ENCODE data around the gene CLSTN2. TPM values are rescaled to one million over a fixed set of nuclear protein-coding genes. Genes with fewer than 3 reads are reported as not detected.

Gene CLSTN2
- total RNA-seq, 2 donors from 2014 or later = 0.82 to 1.3 TPM

- Histone ChIP-seq H3K27ac (no peak overlapping the region), H3K36me3 (no peaks in the 10 kb centered on the region), H3K4me3 (no peak overlapping the region), H3K9me3 (no peaks in the 10 kb centered on the region), H3K4me1 (no peaks in the 10 kb centered on the region), H3K9ac (ENCODE audit: low read depth in 2 of 2, low read length in 2 of 2) (no peak overlapping the region), H3K27me3 (peaks cover 3% of the 10 kb centered on the region)
- intact Hi-C loops (cut with DNase I) = no loop called here
- DNase-seq = no peak
- no peak for TF ChIP-seq CTCF (IDR thresholded peaks at IDR 0.05)
Observed at GRCh38 chr3:140424211-140424610, 489.2 kb downstream of the CLSTN2 start.

GRCh38 chr3:140424726-140425125, 489.7 kb downstream of the CLSTN2 start:
- DNase-seq = no peak
- no peak overlapping the region for H3K27ac ChIP-seq
- no peak overlapping the region for H3K4me3 ChIP-seq

GRCh38 chr3:140427786-140428185, 492.8 kb downstream of the CLSTN2 start:
- H3K27ac ChIP-seq = no peak overlapping the region
- H3K36me3 ChIP-seq = no peaks in the 10 kb centered on the region
- H3K9ac ChIP-seq (ENCODE audit: low read depth in 2 of 2, low read length in 2 of 2) = no peak overlapping the region
- intact Hi-C loops (cut with DNase I) = no loop called here
- DNase-seq = no peak
- no peaks in the 10 kb centered on the region for H3K4me1 ChIP-seq
- H3K27me3 ChIP-seq = no peaks in the 10 kb centered on the region
- H3K4me3 ChIP-seq = no peak overlapping the region
- H3K9me3 ChIP-seq = no peaks in the 10 kb centered on the region
- no peak for TF ChIP-seq CTCF (IDR thresholded peaks at IDR 0.05)

More at GRCh38 chr3:140424726-140425125, 489.7 kb downstream of the CLSTN2 start:
- no peak overlapping the region for H3K9ac ChIP-seq (ENCODE audit: low read depth in 2 of 2, low read length in 2 of 2)
- no peaks in the 10 kb centered on the region for H3K9me3 ChIP-seq
- intact Hi-C loops (cut with DNase I) = no loop called here
- peaks cover 3% of the 10 kb centered on the region for H3K27me3 ChIP-seq
- no peaks in the 10 kb centered on the region for H3K4me1 ChIP-seq
- H3K36me3 ChIP-seq = no peaks in the 10 kb centered on the region
- no peak for TF ChIP-seq CTCF (IDR thresholded peaks at IDR 0.05)

- no peak for DNase-seq
- intact Hi-C loops (cut with DNase I) = no loop called here
- H3K4me3 ChIP-seq = no peak overlapping the region
- H3K9me3 ChIP-seq = no peaks in the 10 kb centered on the region
- H3K4me1 ChIP-seq = no peaks in the 10 kb centered on the region
- H3K27ac ChIP-seq = no peak overlapping the region
- H3K36me3 ChIP-seq = no peaks in the 10 kb centered on the region
- H3K27me3 ChIP-seq = no peaks in the 10 kb centered on the region
- no peak overlapping the region for H3K9ac ChIP-seq (ENCODE audit: low read depth in 2 of 2, low read length in 2 of 2)
- TF ChIP-seq CTCF (IDR thresholded peaks at IDR 0.05) = no peak
Observed at GRCh38 chr3:140428380-140428779, 493.4 kb downstream of the CLSTN2 start.

- no peak for DNase-seq
- no peaks in the 10 kb centered on the region for H3K9me3 ChIP-seq
- no peak overlapping the region for H3K9ac ChIP-seq (ENCODE audit: low read depth in 2 of 2, low read length in 2 of 2)
- intact Hi-C loops (cut with DNase I) = no loop called here
- H3K27ac ChIP-seq = no peak overlapping the region
- H3K4me1 ChIP-seq = no peaks in the 10 kb centered on the region
- H3K36me3 ChIP-seq = no peaks in the 10 kb centered on the region
- no peak overlapping the region for H3K4me3 ChIP-seq
- no peak for TF ChIP-seq CTCF (IDR thresholded peaks at IDR 0.05)
- no peaks in the 10 kb centered on the region for H3K27me3 ChIP-seq
Observed at GRCh38 chr3:140429791-140430190, 494.8 kb downstream of the CLSTN2 start.

- intact Hi-C loops (cut with DNase I) = no loop called here
Observed at GRCh38 chr3:140430494-140430893, 495.5 kb downstream of the CLSTN2 start.

More at GRCh38 chr3:140430494-140430893, 495.5 kb downstream of the CLSTN2 start:
- TF ChIP-seq CTCF (IDR thresholded peaks at IDR 0.05) = no peak
- H3K9ac ChIP-seq (ENCODE audit: low read depth in 2 of 2, low read length in 2 of 2) = no peak overlapping the region
- H3K27ac ChIP-seq = no peak overlapping the region
- no peak overlapping the region for H3K4me3 ChIP-seq
- no peaks in the 10 kb centered on the region for H3K36me3 ChIP-seq
- H3K27me3 ChIP-seq = no peaks in the 10 kb centered on the region
- no peak for DNase-seq
- no peaks in the 10 kb centered on the region for H3K9me3 ChIP-seq
- no peaks in the 10 kb centered on the region for H3K4me1 ChIP-seq

Measured in colonic mucosa (tissue), 4 donors.